ENCODE measurements around the gene RCN2.

DNA sequence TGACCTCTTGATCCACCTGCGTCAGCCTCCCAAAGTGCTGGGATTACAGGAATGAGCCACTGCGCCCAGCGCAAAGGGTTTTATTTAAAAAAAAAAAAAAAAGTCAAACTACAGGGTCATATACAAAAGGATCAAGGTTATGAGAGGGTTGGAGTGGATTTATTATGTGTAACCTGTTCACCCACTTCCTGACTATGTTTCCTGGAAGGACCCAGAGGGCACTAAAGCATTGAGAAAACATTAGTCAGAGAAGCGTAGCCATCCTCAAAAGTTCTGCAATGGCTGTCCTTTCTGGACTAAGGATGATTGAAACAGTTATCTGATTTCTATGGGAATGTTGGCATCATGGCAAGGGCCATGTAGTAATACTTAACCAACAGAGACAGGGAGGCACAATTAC is 19.1 kb upstream of the RCN2 start:
- TF ChIP-seq, protein P1, sequence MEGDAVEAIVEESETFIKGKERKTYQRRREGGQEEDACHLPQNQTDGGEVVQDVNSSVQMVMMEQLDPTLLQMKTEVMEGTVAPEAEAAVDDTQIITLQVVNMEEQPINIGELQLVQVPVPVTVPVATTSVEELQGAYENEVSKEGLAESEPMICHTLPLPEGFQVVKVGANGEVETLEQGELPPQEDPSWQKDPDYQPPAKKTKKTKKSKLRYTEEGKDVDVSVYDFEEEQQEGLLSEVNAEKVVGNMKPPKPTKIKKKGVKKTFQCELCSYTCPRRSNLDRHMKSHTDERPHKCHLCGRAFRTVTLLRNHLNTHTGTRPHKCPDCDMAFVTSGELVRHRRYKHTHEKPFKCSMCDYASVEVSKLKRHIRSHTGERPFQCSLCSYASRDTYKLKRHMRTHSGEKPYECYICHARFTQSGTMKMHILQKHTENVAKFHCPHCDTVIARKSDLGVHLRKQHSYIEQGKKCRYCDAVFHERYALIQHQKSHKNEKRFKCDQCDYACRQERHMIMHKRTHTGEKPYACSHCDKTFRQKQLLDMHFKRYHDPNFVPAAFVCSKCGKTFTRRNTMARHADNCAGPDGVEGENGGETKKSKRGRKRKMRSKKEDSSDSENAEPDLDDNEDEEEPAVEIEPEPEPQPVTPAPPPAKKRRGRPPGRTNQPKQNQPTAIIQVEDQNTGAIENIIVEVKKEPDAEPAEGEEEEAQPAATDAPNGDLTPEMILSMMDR (conservative IDR thresholded peaks at IDR 0.05) = no peak
- no peak for TF ChIP-seq ZFX (IDR thresholded peaks at IDR 0.05)
